ENCODE measurements around the gene PAFAH1B1. TPM values are rescaled to one million over a fixed set of nuclear protein-coding genes. Genes with fewer than 3 reads are reported as not detected.

Gene PAFAH1B1
- total and polyA plus RNA-seq, 2 donors (not counting 1 experiment from before 2014, with no cell fraction given) = 41.4 to 170 TPM

GRCh38 chr17:2708585-2709182, 115.2 kb downstream of the PAFAH1B1 start:
- Histone ChIP-seq H3K4me1 (ENCODE audit: control insufficient read depth in 2 of 2, insufficient read depth in 2 of 2, low read length in 2 of 2) (peaks cover 29 to 50% of the 10 kb centered on the region in 2 donors), H3K36me3 (replicated peaks in 1 of 2; ENCODE audit: control extremely low read depth in 1 of 2, control insufficient read depth in 1 of 2, extremely low read depth in 1 of 2, insufficient read depth in 2 of 2, low read length in 1 of 2) (peaks cover 0 to 2% of the 10 kb centered on the region in 2 experiments), H4K20me1 (ENCODE audit: control insufficient read depth, insufficient read depth, low read length, poor library complexity, severe bottlenecking) (peaks cover 75% of the 10 kb centered on the region), H3K27ac (ENCODE audit: low read length in 2 of 2) (no peak overlapping the region), H2AFZ (ENCODE audit: insufficient read depth, low read depth, low read length, poor library complexity, severe bottlenecking) (no peak overlapping the region), H3K4me2 (replicated peaks; ENCODE audit: low read depth, low read length, poor library complexity, severe bottlenecking) (peak overlapping the region; percentile 95), H3K9me3 (ENCODE audit: control extremely low read depth in 1 of 3, control insufficient read depth in 2 of 3, insufficient read depth in 1 of 3, low read length in 2 of 3) (no peaks in the 10 kb centered on the region), H3K9ac (ENCODE audit: low read length) (peak overlapping the region; percentile 83), H3K27me3 (replicated peaks in 1 of 4; ENCODE audit: control extremely low read depth in 1 of 4, control insufficient read depth in 3 of 4, insufficient read depth in 4 of 4, low read length in 3 of 4) (no peaks in the 10 kb centered on the region), H3K4me3 (ENCODE audit: control extremely low read depth in 1 of 5, extremely low read depth in 1 of 5, insufficient read depth in 1 of 5, low read depth in 2 of 5, low read length in 4 of 5) (peak overlapping the region in 1 of 5 experiments; percentile 31), H3K79me2 (ENCODE audit: control insufficient read depth, insufficient read depth, low read length) (peaks cover 73% of the 10 kb centered on the region)
- ATAC-seq (ENCODE audit: low read depth) (peak; percentile 25), DNase-seq (no peak)
- CTCF ChIA-PET = interaction anchor here (1.0 kb wide), 1 partner anchor 292 kb away, joined by 3 read pairs; no protein-coding TSS in a partner anchor
- POLR2A ChIA-PET = no interaction called here
- no peaks in the 10 kb centered on the region for H3K9me3 Mint-ChIP-seq (ENCODE audit: insufficient read depth)
- peak overlapping the region; percentile 93 for H3K4me3 Mint-ChIP-seq
- WGBS (ENCODE audit: insufficient coverage) = 76% methylated on average over 13 of the region's 21 CpGs
- intact Hi-C loops (cut with micrococcal nuclease) = no loop called here
- H3K4me1 Mint-ChIP-seq = peaks cover 51% of the 10 kb centered on the region
- TF ChIP-seq, protein P1, sequence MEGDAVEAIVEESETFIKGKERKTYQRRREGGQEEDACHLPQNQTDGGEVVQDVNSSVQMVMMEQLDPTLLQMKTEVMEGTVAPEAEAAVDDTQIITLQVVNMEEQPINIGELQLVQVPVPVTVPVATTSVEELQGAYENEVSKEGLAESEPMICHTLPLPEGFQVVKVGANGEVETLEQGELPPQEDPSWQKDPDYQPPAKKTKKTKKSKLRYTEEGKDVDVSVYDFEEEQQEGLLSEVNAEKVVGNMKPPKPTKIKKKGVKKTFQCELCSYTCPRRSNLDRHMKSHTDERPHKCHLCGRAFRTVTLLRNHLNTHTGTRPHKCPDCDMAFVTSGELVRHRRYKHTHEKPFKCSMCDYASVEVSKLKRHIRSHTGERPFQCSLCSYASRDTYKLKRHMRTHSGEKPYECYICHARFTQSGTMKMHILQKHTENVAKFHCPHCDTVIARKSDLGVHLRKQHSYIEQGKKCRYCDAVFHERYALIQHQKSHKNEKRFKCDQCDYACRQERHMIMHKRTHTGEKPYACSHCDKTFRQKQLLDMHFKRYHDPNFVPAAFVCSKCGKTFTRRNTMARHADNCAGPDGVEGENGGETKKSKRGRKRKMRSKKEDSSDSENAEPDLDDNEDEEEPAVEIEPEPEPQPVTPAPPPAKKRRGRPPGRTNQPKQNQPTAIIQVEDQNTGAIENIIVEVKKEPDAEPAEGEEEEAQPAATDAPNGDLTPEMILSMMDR (IDR thresholded peaks at IDR 0.05) = no peak
- TF ChIP-seq EZH2 (IDR thresholded peaks at IDR 0.05; ENCODE audit: borderline replicate concordance, insufficient read depth, low read depth, low read length, poor library complexity, severe bottlenecking) = no peak
- H3K27me3 Mint-ChIP-seq = no peaks in the 10 kb centered on the region
- peak overlapping the region; percentile 90 for H3K27ac Mint-ChIP-seq

DNA sequence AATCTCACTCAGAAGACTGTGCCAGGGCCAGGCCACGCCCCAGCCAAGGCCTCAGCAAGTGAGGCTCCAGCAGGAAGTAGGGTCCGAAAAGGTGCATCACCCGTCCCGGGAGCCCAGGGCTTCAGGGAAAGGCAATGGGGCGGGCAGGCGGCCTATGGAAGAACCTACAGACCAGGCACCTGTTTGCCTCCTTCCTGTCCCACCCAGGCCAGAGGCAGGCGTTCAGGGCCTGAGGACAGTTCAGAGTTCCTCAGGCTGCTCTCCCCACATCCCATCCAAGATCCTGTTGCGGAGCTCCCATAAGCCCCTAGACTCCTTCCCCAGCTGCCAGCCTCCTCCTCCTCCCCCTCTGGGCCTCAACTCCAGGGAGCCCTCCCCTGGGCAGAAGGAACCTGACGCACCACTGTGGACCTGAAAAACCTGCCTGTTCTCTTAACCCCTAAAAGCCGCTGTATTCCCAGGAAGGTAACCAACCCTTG, 115.8 kb downstream of the PAFAH1B1 start:
- DNase-seq (peak; percentile 48), ATAC-seq (ENCODE audit: low read depth) (no peak)
- Histone ChIP-seq H3K4me3 (ENCODE audit: control extremely low read depth in 1 of 5, extremely low read depth in 1 of 5, insufficient read depth in 1 of 5, low read depth in 2 of 5, low read length in 4 of 5) (peak overlapping the region in 2 of 5 experiments; percentile 22 to 31), H3K36me3 (replicated peaks in 1 of 2; ENCODE audit: control extremely low read depth in 1 of 2, control insufficient read depth in 1 of 2, extremely low read depth in 1 of 2, insufficient read depth in 2 of 2, low read length in 1 of 2) (no peaks in the 10 kb centered on the region), H3K4me1 (ENCODE audit: control insufficient read depth in 2 of 2, insufficient read depth in 2 of 2, low read length in 2 of 2) (peaks cover 29 to 50% of the 10 kb centered on the region in 2 donors), H2AFZ (ENCODE audit: insufficient read depth, low read depth, low read length, poor library complexity, severe bottlenecking) (no peak overlapping the region), H4K20me1 (ENCODE audit: control insufficient read depth, insufficient read depth, low read length, poor library complexity, severe bottlenecking) (peaks cover 69% of the 10 kb centered on the region), H3K27ac (ENCODE audit: low read length in 2 of 2) (peak overlapping the region in 1 of 2 donors; percentile 42), H3K79me2 (ENCODE audit: control insufficient read depth, insufficient read depth, low read length) (peaks cover 73% of the 10 kb centered on the region), H3K9ac (ENCODE audit: low read length) (peak overlapping the region; percentile 83), H3K9me3 (ENCODE audit: control extremely low read depth in 1 of 3, control insufficient read depth in 2 of 3, insufficient read depth in 1 of 3, low read length in 2 of 3) (no peaks in the 10 kb centered on the region), H3K4me2 (replicated peaks; ENCODE audit: low read depth, low read length, poor library complexity, severe bottlenecking) (peak overlapping the region; percentile 95), H3K27me3 (replicated peaks in 1 of 4; ENCODE audit: control extremely low read depth in 1 of 4, control insufficient read depth in 3 of 4, insufficient read depth in 4 of 4, low read length in 3 of 4) (no peaks in the 10 kb centered on the region)
- ChIA-PET CTCF (no interaction called here), POLR2A (no interaction called here)
- WGBS (ENCODE audit: insufficient coverage) = 62% methylated on average over 10 of the region's 10 CpGs
- Mint-ChIP-seq H3K27ac (peak overlapping the region; percentile 90), H3K9me3 (ENCODE audit: insufficient read depth) (no peaks in the 10 kb centered on the region), H3K4me1 (peaks cover 51% of the 10 kb centered on the region), H3K27me3 (no peaks in the 10 kb centered on the region), H3K4me3 (peak overlapping the region; percentile 93)
- intact Hi-C loops (cut with micrococcal nuclease) = no loop called here
- no peak for TF ChIP-seq EZH2 (IDR thresholded peaks at IDR 0.05; ENCODE audit: borderline replicate concordance, insufficient read depth, low read depth, low read length, poor library complexity, severe bottlenecking)
- TF ChIP-seq, protein P1 (IDR thresholded peaks at IDR 0.05) = no peak

Data from B cell (primary cell).